Gastrocnemius medialis (tissue), 4 donors: Measurements from ENCODE around the gene SNAP23. TPM values are rescaled to one million over a fixed set of nuclear protein-coding genes. Genes with fewer than 3 reads are reported as not detected.

ENCODE experiments used
- ATAC-seq, 2 donors: fragments of 150-250 bp; one replicate each; pipeline ENCODE4 v1.9.1; 2016
- DNase-seq, 2 donors: peaks; one replicate each; pipeline ENCODE4 v3.0.0-alpha.2; 2019
- H3K27ac ChIP-seq, 4 donors: fragments of 200-600 bp; sonication (generic); 1 replicate in 1 of 4; 2 replicates in 3 of 4; pipeline ENCODE4 v1.5.1; 2016 to 2018; ENCODE audit warnings: mild to moderate bottlenecking in 2 of 4, moderate library complexity in 1 of 4
- H3K27me3 ChIP-seq, 3 donors: fragments of 200-600 bp; sonication (generic) in 2 of 3; 1 replicate in 1 of 3; 2 replicates in 2 of 3; pipeline versions ENCODE4 v1.5.1 to v1.6.0; 2016 to 2019; ENCODE audit warnings: mild to moderate bottlenecking in 1 of 3, moderate library complexity in 1 of 3
- H3K36me3 ChIP-seq, 2 donors: fragments of 200-600 bp; sonication (generic) in 1 of 2; one replicate each; pipeline ENCODE4 v1.5.1; 2017 to 2018
- H3K4me1 ChIP-seq, 2 donors: fragments of 200-600 bp; sonication (generic) in 1 of 2; one replicate each; pipeline ENCODE4 v1.5.1; 2016 to 2017; ENCODE audit warnings: mild to moderate bottlenecking in 2 of 2
- H3K4me3 ChIP-seq, 4 donors: fragments of 200-600 bp; sonication (generic) in 3 of 4; 1 replicate in 1 of 4; 2 replicates in 3 of 4; pipeline ENCODE4 v1.5.1; 2016 to 2019; ENCODE audit warnings: mild to moderate bottlenecking in 2 of 4
- H3K9me3 ChIP-seq, 3 donors: fragments of 200-600 bp; sonication (generic) in 2 of 3; 1 replicate in 1 of 3; 2 replicates in 2 of 3; pipeline ENCODE4 v1.5.1; 2016 to 2019
- POLR2A ChIP-seq, 2 donors: fragments of 450-650 bp; IDR thresholded peaks; one replicate each; pipeline ENCODE4 v1.6.1; 2017; ENCODE audit warnings: antibody characterized with exemption in 2 of 2, mild to moderate bottlenecking in 2 of 2, moderate library complexity in 2 of 2
- in situ Hi-C, 4 donors: fragments of 200-750 bp; cut with MboI; loops; one replicate each; pipeline versions ENCODE4 v1.15.0 to v1.8.0; 2017; ENCODE audit warnings: low sequenced_read_pairs in 4 of 4
- intact Hi-C: fragments of 100-400 bp; cut with DNase I; formaldehyde crosslinking; loops from one replicate; pipeline ENCODE4 v1.15.1; 2023; ENCODE audit warnings: low total_unique reads
- total RNA-seq, 4 donors: library from RNA; depleted of rRNA; stranded (reverse); fragments of >200 nt; gene quantifications; one replicate each; pipeline versions ENCODE4 v1.1.0 to v1.2.3, GENCODE V29; 2016
- TF ChIP-seq, protein P1 (sequence below), 5 experiments: fragments of 450-650 bp in 3 of 5; fragments of 200-600 bp in 2 of 5; sonication (generic) in 2 of 5; IDR thresholded peaks in 4 of 5; conservative IDR thresholded peaks in 1 of 5; 1 replicate in 4 of 5; 2 replicates in 1 of 5; pipeline ENCODE4 v1.5.1; 2016 to 2019; ENCODE audit warnings: antibody characterized with exemption in 5 of 5, mild to moderate bottlenecking in 3 of 5, moderate library complexity in 3 of 5

The SNAP23 gene
- total RNA-seq, 4 donors from 2014 or later, result 26.7 to 74.3 (median 40.2) TPM

DNA sequence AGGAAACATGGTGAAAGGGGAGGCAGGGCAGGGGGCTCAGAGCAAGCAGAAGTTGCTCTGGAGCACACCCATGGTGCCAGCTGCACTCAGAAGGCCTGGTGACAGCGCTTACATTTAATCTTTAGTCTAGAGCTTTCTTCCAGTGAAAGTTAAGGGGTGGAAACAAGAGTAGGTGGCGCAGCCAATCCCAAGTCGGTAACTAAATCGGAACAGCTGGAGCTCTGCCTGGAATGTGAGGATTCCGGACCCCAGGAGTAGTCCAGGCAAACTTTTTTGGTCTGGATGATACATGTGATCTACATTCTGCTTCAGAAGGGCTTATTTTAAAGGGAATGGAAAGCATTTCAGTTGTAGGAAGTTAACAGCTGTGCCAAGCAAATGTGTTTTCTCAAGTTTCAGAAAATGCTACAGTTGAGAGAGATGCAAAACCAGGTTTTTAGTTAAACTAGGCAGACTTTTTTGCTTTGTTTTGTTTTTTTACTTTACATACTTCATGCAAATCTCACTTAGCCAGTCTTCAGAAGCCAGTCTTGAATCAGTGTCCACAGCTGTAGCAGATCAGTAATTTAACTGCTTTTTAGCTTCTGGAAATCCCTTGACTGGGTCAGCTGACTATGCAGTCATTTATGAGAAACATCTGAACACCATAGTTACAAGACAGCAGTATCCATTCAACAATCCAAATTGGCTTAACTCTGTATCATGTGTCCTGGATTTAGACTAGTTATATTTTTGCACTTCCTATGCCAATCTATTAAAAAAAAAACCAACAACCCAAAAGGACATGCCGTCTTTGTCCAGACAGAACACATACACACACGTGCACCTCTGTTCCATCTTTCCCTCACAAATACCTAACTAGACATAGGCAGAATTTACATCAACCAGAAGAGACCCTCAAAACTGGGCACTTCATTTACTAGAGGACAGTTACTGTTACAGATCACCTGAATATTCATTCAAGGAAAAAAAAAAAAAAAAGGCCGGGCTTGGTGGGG is 37.7 kb upstream of the SNAP23 start:
- ATAC-seq, result peak; percentile 91 to 92
- intact Hi-C loops (loop anchor here (1.0 to 2.0 kb wide), 2 partner anchors 13 to 124 kb away; no protein-coding TSS in a partner anchor), in situ Hi-C loops (no loop called here)
- DNase-seq, result peak; percentile 80 to 84
- no peaks in the 10 kb centered on the region for H3K27me3 ChIP-seq
- peak overlapping the region; percentile 20 to 53 (median 45) for H3K4me3 ChIP-seq
- H3K9me3 ChIP-seq, result no peaks in the 10 kb centered on the region
- peaks cover 50 to 51% of the 10 kb centered on the region in 2 donors for H3K4me1 ChIP-seq
- no peaks in the 10 kb centered on the region for H3K36me3 ChIP-seq
- peak; percentile 60 to 89 for TF ChIP-seq POLR2A (IDR thresholded peaks at IDR 0.05)
- TF ChIP-seq, protein P1, sequence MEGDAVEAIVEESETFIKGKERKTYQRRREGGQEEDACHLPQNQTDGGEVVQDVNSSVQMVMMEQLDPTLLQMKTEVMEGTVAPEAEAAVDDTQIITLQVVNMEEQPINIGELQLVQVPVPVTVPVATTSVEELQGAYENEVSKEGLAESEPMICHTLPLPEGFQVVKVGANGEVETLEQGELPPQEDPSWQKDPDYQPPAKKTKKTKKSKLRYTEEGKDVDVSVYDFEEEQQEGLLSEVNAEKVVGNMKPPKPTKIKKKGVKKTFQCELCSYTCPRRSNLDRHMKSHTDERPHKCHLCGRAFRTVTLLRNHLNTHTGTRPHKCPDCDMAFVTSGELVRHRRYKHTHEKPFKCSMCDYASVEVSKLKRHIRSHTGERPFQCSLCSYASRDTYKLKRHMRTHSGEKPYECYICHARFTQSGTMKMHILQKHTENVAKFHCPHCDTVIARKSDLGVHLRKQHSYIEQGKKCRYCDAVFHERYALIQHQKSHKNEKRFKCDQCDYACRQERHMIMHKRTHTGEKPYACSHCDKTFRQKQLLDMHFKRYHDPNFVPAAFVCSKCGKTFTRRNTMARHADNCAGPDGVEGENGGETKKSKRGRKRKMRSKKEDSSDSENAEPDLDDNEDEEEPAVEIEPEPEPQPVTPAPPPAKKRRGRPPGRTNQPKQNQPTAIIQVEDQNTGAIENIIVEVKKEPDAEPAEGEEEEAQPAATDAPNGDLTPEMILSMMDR (IDR thresholded peaks at IDR 0.05 in 4 of 5, conservative IDR thresholded peaks at IDR 0.05 in 1 of 5), result no peak
- H3K27ac ChIP-seq, result peak overlapping the region; percentile 82 to 92 (median 88)

- no peak for TF ChIP-seq POLR2A (IDR thresholded peaks at IDR 0.05)
- TF ChIP-seq, protein P1 (IDR thresholded peaks at IDR 0.05 in 4 of 5, conservative IDR thresholded peaks at IDR 0.05 in 1 of 5), result no peak
- H3K27me3 ChIP-seq, result no peaks in the 10 kb centered on the region
- in situ Hi-C loops, result no loop called here
- no peaks in the 10 kb centered on the region for H3K9me3 ChIP-seq
- intact Hi-C loops, result no loop called here
- ATAC-seq (no peak), DNase-seq (no peak)
- no peak overlapping the region for H3K4me3 ChIP-seq
- H3K36me3 ChIP-seq, result peaks cover 0 to 9% of the 10 kb centered on the region in 2 donors
- H3K4me1 ChIP-seq, result peaks cover 36 to 46% of the 10 kb centered on the region in 2 donors
- peak overlapping the region; percentile 56 to 92 (median 75) for H3K27ac ChIP-seq
Observed at GRCh38 chr15:42461261-42461660, 34.2 kb upstream of the SNAP23 start.

GRCh38 chr15:42465520-42466259 is 29.7 kb upstream of the SNAP23 start:
- Histone ChIP-seq H3K4me3 (no peak overlapping the region), H3K27ac (peak overlapping the region in 2 of 4 donors; percentile 11 to 25), H3K4me1 (peaks cover 25 to 37% of the 10 kb centered on the region in 2 donors), H3K9me3 (no peaks in the 10 kb centered on the region), H3K27me3 (no peaks in the 10 kb centered on the region), H3K36me3 (peaks cover 0 to 15% of the 10 kb centered on the region in 2 donors)
- no peak for TF ChIP-seq POLR2A (IDR thresholded peaks at IDR 0.05)
- TF ChIP-seq, protein P1 (IDR thresholded peaks at IDR 0.05 in 4 of 5, conservative IDR thresholded peaks at IDR 0.05 in 1 of 5), result no peak
- ATAC-seq (peak in 1 of 2 donors; percentile 57), DNase-seq (no peak)
- in situ Hi-C loops, result no loop called here
- intact Hi-C loops, result no loop called here

DNA sequence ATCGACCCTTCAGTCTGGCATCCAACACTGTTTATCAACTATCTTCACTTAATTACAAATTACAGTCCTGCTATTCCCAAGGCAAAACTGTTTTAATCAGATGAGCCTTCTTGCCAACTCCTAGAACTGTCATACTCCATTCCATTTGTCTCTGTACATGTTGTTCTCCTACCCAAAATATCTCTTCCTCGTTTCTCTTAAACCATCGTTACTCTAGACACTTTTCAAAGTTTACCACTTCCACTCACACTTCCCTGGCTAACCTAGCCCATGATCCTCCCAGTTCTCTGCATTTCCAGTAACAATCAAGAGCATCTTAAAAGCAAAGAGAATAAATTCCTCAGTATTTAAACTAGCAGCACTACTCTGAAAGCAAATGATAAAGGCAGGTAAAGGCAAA is 24.4 kb upstream of the SNAP23 start:
- peaks cover 35 to 37% of the 10 kb centered on the region in 2 donors for H3K4me1 ChIP-seq
- intact Hi-C loops (loop anchor here (1.0 to 5.0 kb wide), 6 partner anchors 14 to 404 kb away; partner anchors contain the start of genes GANC, TMEM87A and VPS39), in situ Hi-C loops (loop anchor here (5.0 to 10.0 kb wide), 2 partner anchors 194 to 196 kb away; partner anchors contain the start of genes GANC (in 3 of the 4) and TMEM87A (in 3 of the 4))
- peak overlapping the region; percentile 77 to 84 (median 84) for H3K27ac ChIP-seq
- DNase-seq (no peak), ATAC-seq (peak; percentile 40 to 91)
- H3K9me3 ChIP-seq, result no peaks in the 10 kb centered on the region
- no peak for TF ChIP-seq POLR2A (IDR thresholded peaks at IDR 0.05)
- TF ChIP-seq, protein P1 (IDR thresholded peaks at IDR 0.05 in 4 of 5, conservative IDR thresholded peaks at IDR 0.05 in 1 of 5), result no peak
- no peak overlapping the region for H3K4me3 ChIP-seq
- H3K27me3 ChIP-seq, result no peaks in the 10 kb centered on the region
- H3K36me3 ChIP-seq, result peaks cover 0 to 7% of the 10 kb centered on the region in 2 donors
